K562 (cell line): Measurements from ENCODE around the gene ZNF81.
A peak's percentile ranks its signal among the peaks of the same experiment; 100 is the strongest.

Source experiments
- EZH2 ChIP-seq: IDR thresholded peaks from 2 replicates; pipeline ENCODE4 v1.6.1; 2012; ENCODE audit warnings: low read depth, mild to moderate bottlenecking, inconsistent platforms, low read length, borderline replicate concordance
- FOSL1 ChIP-seq: fragments of 200-800 bp; sonication (Bioruptor generic); conservative IDR thresholded peaks from 2 replicates; pipeline ENCODE4 v1.6.1; 2016; ENCODE audit warnings: missing genetic modification characterization, missing compliant biosample characterization
- KDM4B ChIP-seq, 2 experiments: fragments of 450-650 bp in 1 of 2; sonication (generic) in 1 of 2; IDR thresholded peaks; 2 replicates each; pipeline ENCODE4 v1.6.1; 2016 to 2017; ENCODE audit warnings: borderline replicate concordance in 2 of 2, antibody characterized with exemption in 1 of 2, low read depth in 1 of 2, mild to moderate bottlenecking in 1 of 2
- ZNF165 ChIP-seq: fragments of 250-450 bp; sonication (Bioruptor Pico); IDR thresholded peaks from 2 replicates; pipeline ENCODE4 v1.4.0; 2020; ENCODE audit warnings: borderline replicate concordance

DNA sequence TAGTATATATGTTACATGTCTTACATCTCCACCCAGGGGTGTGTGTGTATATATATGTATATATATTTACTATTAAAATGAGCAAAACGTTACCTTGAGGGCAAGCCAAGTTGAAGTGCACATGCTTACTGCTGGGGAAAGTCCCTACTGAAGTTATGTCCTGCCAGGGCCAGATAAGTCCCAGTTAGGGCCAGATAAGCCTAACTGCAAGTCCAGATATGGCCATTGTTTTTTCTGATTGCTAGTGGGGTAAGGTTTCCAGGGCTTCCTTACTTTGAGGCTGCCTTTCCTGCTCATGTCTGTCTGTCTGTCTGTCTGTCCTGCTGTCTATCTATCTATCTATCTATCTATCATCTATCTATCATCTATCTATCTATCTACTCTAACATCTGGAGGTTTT is 19.3 kb upstream of the ZNF81 start:
- peak; percentile 39; the same call in 1 of the 2 replicates for TF ChIP-seq FOSL1 (tag)
- no peak for TF ChIP-seq EZH2
- TF ChIP-seq ZNF165 (CRISPR knock-in tag) = no peak
- no peak for TF ChIP-seq KDM4B (IDR thresholded peaks at IDR 0.05; ENCODE audit: borderline replicate concordance in 2 of 2, low read depth in 1 of 2)
